ENCODE data around the gene CAB39.

Gene CAB39

DNA sequence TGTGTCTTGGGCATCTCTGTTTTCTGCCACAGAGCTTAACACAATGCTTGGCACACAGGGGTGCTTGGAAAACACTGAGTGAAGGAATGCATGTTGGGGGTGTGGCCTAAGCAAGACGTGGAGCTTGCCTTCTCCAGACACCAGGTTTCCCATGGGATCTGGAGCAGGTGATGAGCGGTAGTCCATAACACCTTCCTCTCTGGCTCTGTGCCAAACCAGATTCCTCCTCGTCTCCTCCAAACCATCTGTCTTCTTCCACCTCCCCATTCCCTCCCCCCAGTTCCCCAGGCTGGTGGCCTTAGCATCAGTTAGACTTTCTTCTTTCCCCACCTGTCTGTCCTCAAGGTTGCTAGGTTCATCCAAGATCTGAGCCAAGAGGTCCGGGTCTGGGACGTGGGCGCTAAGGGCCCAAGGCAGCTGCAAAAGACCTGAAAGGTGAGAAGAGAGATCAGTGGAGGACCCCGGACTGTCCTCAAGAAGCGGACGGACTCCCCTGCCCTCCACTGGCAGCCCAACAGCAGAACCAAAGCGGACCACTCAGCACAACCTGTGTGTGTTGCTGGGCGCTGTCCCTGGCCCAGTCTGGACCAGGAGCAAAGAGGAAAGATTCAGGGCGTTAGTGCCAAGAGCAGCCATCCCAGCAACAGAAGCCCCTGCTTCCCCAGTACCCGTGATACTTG is 150.9 kb downstream of the CAB39 start:
- DNase-seq (ENCODE audit: low spot score) = no peak

DNA sequence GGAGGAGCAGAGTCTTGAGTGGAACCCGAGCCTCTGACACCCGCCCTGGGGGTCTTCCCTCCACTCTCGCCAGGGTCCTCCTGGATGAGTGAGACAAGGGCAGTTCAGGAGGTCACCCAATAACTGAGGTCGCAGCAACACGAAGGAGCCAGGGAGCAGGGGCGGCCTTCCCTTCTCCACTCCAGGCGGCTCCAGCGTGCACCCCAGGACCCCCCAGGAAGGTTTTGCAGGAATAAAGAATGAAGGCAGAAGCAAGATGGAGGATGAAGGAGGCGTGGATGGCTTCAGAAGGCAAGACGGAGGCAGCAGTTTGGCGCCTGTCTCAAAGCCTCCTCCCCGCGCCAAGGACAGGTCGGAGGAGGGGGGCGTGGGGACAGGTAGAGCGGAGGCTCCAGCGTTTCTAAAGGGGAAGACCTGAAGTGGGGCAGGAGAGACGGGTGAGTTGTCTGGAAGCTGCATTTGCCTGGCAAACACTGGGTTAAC is 151.5 kb downstream of the CAB39 start:
- no peak for DNase-seq (ENCODE audit: low spot score)

DNA sequence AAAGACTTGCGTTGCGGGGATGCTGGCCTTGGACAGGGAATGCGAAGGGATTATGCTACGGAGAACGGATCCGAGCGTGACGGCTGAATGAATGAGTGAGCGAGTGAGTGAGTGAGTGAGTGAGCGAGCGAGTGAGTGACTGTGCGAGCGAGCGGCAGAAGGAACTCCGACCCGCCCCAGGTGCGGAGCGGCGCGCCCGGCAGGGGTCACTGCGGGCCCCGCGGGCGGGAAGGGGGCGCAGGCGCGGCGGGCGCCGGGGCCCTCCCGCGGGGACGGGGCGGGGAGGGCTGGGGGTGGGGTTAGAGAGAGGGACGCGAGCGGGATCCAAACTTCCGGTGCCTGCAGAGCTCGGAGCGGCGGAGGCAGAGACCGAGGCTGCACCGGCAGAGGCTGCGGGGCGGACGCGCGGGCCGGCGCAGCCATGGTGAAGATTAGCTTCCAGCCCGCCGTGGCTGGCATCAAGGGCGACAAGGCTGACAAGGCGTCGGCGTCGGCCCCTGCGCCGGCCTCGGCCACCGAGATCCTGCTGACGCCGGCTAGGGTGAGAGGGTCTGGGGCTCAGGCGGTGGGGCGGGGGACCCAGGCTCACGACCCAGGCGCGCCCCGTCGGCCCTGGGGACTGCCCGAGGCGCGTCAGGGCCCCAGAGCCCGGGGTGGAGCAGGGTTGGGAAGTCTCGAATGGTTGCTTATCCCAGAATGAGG is 152.1 kb downstream of the CAB39 start, which contains the start of gene ITM2C:
Gene ITM2C (plus strand): TSS at position 338 of the 702 bp plus-strand sequence. CDS start 84 bp downstream, at position 422.
- peak; percentile 67 for DNase-seq (ENCODE audit: low spot score)

DNA sequence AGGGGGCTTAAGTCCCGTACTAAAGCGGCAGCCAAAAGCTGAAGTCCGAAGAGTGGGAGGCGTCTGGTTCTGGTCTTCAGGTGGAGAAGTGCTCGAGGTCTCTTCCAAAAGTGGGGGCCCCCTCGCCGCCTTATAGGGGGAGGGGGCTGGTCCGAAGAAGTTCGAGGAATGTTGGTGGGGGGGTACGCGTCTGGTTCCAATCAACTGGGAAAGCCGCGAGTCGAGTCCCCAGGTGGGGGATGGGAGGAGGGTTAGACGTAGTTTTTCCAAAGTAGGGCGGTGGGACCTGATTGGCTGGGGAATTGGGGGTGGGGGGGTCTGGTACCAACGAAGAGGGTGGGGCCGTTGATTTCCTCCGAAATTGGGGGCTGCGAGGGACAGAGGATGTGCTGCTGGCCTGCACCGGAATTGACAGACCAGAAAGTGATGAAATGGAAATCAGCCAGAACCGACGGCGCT is 152.7 kb downstream of the CAB39 start:
- DNase-seq (ENCODE audit: low spot score) = no peak

DNA sequence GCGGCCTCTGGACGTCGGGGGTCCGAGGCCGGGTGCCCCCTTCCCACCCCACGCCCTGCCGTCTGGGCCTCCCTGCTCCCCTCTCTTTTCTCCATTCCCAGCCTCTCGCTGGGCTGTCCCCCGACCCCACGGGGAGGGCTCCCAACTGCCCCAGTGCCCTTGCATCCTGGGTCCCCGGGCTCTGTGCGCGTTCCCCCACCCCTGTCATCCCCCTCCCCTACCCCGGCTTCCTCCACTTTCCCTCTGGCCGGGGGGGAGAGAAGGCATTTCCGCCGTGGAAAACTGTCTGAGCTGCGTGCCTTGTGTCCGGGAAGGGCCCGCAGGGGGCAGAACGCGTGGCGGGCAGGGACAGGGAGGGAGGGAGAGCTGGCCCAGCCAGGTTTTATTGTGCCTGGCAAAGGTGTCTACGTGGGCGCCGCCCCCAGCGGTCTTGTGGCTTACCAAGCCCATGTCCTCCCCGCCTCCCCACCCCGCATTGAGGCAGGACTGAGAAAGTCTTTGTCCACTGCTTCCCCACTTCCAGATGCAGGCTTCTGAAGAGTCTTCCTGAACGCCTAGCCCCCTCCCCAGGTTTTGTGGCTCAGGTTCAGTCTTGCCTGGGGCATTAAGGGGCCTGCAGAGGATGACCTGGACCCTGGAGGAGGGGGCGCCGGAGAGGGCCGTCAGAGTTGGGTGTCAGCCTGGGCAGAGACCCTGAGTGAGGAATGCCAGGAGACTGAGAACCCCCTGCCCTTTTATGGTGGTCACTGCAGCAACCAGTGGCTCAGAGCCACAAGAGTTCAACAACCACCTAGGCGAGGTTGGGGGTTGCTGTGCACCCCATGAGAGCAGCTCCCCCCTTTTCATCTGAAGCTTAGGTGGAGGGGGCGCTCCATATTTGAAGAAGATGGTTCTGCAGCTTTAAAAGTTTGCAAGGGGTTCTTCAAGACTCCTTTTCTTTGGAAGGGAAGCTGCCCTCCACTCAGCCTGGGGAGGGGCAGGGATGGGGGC is 153.4 kb downstream of the CAB39 start:
- DNase-seq (ENCODE audit: low spot score) = no peak

DNA sequence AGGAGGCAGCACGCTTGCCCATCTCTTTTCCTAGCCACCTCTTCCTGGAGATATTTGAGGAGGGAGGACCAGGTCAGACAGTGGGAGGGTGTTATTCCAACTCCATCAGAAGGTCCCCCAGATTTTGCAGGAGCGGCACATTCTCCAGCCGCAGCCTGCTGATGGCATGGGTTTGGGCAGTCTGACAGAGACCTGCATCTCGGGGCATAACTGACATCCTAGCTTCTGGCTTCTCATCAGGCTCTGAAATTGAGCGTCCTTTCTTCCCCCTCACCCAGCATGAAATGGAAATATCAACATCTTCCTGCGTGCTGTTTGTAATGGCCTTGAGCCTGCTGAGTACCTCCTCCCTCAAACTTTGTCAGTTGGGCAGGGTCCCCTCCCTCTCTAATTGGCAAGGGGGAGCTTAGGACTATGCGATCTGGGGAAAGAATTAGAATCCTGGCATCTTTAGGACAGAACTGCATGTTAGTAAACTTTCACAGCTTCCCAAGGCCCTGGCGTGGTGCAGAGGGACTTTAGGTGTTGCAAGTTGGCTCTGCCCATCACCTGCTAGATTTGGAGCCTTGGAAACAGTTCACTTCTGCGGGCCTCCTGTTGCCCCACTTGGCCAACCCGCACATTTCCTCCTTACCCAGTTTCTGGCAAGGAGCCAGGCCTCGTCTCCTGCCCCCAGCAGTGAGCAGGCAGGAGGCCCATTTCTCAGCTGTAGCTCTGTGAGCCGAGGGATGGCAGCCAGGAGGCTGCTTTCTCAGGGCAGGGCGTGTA is 154.3 kb downstream of the CAB39 start:
- peak; percentile 65 for DNase-seq (ENCODE audit: low spot score)

DNA sequence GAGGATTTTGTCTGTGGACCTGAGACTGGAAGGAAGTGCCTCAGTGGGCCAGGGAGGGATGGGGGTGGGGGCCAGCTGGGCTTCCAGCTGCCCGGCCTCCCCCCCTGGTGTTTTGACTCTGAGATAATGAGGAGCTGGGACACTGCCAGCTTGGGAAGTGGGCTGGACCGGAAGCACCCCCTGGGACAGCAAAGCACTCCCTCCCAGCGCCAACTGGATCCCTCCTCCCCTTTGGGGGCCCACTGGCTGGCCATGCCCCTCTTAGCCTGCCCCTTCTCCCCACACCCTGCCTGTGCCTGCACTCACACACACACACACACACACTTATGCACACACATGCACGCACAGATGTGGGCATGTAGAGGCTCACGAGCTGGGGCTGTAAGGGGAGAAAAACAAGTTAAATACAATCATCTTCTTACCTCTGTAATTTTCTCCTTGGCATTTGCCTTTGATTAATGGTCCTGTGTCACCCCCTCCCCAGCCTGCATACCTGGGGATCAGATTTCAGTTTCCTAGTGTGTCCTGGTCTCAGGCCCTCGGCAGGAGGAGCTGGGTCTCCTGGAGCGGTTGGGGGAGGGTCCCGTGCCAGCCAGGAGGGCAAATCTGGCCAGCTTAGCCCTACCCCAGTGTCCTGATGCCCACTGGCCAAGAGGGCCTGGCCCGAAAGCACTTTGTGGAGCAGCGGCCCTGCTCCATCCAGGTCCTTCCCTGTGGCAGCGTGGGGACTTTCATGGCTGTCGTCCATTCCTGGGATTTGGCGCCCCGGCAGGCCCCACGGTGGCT is 155.7 kb downstream of the CAB39 start:
- no peak for DNase-seq (ENCODE audit: low spot score)

DNA sequence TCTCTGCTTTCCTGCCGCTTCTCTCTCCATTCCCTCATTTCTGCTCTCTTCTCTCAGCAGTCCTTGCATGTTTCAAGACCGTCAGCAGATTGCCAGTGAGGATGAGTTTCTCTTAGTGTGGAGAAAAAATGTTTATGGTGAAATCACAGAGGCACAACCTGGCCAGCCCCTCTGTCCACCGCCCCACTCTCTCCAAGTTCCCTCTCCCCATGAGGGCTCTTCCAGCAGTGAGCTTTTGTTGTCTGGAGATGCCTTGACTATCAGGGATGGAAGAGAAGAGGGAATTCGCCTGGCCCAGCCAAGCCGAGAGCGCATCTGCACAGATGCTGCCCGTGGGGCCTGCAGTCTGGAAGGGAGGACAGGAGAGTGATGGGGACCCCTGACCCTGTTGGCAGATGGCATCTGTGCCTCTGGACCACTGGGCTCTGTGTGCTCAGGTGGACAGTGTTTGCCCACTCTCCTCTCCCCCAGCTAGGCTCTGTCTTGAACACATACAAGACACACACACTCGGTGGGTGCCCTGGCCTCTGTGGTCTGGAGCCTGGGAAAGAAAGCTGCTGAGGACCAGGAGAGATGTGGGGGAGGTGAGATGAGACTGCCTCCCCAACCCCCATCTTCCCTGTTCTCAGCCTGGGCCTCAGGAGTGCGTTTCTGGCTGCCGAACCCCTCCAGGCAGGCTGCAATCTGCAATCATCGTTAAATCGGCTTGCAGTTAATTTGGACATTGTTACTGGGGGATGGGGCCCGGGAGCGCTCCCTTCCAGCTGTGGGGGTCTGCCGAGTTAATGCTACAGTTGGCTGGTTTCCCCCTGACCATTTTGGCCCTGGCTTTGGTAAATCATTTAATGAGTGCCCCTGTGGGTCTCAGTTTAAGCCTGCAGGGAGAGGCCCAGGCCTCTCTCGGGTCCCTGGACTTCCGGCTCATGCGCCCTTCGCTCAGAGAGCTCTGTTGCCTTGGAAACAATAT is 156.6 kb downstream of the CAB39 start:
- no peak for DNase-seq (ENCODE audit: low spot score)

DNA sequence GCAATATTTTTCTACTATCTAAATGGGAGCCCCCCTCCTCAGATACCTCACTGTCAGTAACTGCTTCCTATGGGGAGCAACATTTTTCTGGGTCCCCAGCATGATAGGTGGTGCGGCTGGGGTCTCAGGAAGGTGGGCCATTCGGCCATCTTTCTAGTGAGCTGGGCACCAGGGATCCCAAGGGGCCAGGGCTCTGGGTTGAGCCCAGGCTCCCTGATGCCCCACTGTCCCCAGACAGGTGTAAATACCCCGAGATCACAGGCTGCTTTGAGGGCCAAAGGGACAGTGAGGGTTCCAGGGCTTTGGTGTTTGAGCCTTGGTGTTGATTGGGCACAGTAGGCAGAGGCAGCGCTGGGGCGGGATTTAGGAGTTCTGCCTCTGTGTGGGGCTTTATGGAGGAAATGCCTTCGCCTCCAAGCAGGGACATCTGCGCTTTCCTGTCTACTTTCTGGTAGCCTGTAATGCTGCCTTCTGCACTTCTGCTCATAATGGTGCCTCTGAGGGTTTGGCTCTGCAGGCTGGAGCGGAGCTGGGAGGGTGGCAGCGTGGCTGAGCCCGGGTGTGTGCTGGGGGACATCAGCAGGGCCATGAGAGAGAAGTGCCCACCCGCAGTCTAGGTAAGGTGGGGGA is 157.4 kb downstream of the CAB39 start:
- DNase-seq (ENCODE audit: low spot score) = no peak
